ENCODE measurements around the gene RPS2.

RPS2 gene

GRCh38 chr16:2005646-2006045 is 41.0 kb upstream of the RPS2 start:
- H3K79me2 ChIP-seq (ENCODE audit: control insufficient read depth, insufficient read depth, low read length, unreplicated experiment): peaks cover 72% of the 10 kb centered on the region
- peaks cover 27% of the 10 kb centered on the region for H3K4me1 ChIP-seq (ENCODE audit: control insufficient read depth, insufficient read depth, low read length, unreplicated experiment)
- no peak overlapping the region for H3K4me3 ChIP-seq (ENCODE audit: low read depth, low read length)
- H3K27ac ChIP-seq (ENCODE audit: low read depth, low read length): no peak overlapping the region
- H3K27me3 ChIP-seq (ENCODE audit: insufficient read depth, low read length): no peaks in the 10 kb centered on the region
- peaks cover 15% of the 10 kb centered on the region; the same call in 1 of the 2 replicates for H3K36me3 ChIP-seq (ENCODE audit: insufficient read depth, low read length)
- H2AFZ ChIP-seq (ENCODE audit: low read length, unreplicated experiment): no peak overlapping the region

DNA sequence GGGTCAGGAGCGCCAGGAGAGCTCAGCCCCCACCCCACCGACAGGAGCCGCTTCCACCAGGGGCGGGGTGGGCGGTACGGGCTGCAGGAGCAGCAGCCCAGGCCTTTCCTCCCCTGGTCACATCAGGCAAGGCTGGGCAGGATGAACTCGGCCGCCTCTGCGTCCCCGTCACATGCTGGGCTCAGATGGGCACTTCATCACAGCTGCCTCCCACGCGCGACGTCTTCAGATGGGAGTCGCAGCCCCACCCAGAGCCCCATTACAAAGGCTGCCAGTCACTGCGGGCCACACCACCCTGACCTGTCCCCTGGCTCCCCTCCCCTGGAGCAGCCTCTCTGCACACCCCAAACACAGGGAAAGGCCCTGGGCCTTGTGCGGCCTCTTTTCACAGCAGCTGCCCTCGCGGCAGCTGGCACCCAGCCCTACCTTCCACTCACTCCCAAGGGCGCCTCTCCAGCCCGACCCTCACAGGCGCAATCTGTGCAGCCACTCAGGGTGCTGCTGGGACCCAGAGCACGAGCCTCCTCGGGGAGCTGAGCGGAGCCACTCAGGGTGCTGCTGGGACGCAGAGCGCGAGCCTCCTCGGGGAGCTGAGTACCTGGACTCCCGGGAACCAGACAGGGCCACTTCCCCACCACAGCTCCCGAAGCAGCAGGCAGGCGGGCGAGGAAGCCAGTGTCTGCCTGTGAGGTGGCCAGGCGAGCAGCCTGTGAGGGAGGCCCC is 40.3 kb upstream of the RPS2 start:
- Histone ChIP-seq H3K27ac (ENCODE audit: low read depth, low read length) (no peak overlapping the region), H3K79me2 (ENCODE audit: control insufficient read depth, insufficient read depth, low read length, unreplicated experiment) (peaks cover 65% of the 10 kb centered on the region), H3K36me3 (ENCODE audit: insufficient read depth, low read length) (peaks cover 15% of the 10 kb centered on the region; the same call in 1 of the 2 replicates), H3K4me1 (ENCODE audit: control insufficient read depth, insufficient read depth, low read length, unreplicated experiment) (peaks cover 24% of the 10 kb centered on the region), H3K4me3 (ENCODE audit: low read depth, low read length) (no peak overlapping the region), H2AFZ (ENCODE audit: low read length, unreplicated experiment) (no peak overlapping the region), H3K27me3 (ENCODE audit: insufficient read depth, low read length) (no peaks in the 10 kb centered on the region)

DNA sequence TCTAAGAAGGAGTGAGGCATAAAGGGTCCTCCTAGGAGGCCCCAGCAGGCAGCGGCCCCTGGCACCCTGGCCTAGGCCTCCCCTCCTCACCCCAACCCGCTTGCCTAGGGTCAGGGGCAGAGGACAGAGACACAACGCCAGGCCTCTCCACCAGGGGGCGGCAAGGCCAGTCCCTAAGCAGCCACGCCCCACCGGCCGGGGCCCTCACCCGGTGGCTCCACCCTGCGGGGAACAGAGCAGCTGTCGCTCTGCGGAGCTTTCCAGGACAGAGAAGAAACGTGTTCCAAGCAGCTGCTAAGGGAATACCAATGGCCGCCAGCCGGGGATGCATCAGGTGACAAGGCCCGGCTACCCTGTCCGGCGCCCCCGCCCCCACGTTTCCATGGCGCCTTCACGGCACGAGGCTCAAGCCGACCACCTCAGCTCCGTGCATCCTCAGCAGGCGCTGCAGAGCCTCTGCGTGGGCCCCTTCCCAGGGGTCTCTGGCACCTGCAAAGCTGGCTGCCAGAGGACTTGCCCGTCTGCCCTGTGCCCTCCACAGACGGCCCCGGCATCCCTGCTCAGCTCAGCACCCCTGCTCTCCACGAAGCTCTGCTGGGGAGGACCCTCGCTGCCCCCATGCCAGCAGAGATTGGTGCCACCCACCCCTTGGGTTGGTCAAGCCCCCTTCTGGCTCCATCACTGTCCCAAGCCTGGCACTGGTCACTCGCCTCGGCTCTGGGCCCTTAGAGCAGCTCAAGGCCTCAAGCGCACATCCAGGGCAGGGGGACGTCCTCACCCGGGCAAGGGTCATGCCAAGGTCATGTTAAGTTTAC is 39.4 kb upstream of the RPS2 start:
- no peak overlapping the region for H3K4me3 ChIP-seq (ENCODE audit: low read depth, low read length)
- peaks cover 24% of the 10 kb centered on the region for H3K4me1 ChIP-seq (ENCODE audit: control insufficient read depth, insufficient read depth, low read length, unreplicated experiment)
- peaks cover 15% of the 10 kb centered on the region; the same call in 1 of the 2 replicates for H3K36me3 ChIP-seq (ENCODE audit: insufficient read depth, low read length)

DNA sequence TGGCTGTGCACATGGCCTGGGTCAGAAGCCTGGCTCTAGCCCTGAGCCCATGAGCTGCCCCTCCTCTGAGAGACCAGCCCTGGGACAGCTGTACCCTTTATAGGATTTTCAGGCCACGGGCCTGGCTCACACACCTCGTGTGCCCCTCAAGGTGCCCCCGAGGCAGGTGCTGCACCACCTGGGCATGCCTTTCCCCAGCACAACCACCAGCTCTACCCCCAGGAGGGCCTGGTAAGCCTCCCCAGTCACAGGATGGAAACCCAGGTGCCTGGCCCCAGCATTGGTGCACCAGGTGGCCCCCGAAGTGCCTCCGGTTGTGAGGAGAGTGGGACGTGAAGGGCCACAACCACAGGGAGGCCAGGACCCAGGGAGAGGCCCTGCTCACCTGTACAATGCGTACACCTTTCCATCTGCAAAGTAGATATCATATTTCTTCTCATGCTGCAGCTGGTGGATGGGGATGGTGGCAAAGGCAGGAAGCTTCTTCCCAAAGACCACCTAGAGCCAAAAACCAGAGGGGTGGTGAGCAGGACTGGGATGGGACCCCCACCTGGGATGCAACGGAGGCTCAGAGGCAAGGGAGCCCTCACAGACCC is 38.7 kb upstream of the RPS2 start:
- H2AFZ ChIP-seq (ENCODE audit: low read length, unreplicated experiment): no peak overlapping the region
- H3K36me3 ChIP-seq (ENCODE audit: insufficient read depth, low read length): peaks cover 15% of the 10 kb centered on the region; the same call in 1 of the 2 replicates
- peaks cover 23% of the 10 kb centered on the region for H3K4me1 ChIP-seq (ENCODE audit: control insufficient read depth, insufficient read depth, low read length, unreplicated experiment)
- H3K4me3 ChIP-seq (ENCODE audit: low read depth, low read length): no peak overlapping the region
- H3K27ac ChIP-seq (ENCODE audit: low read depth, low read length): no peak overlapping the region
- H3K27me3 ChIP-seq (ENCODE audit: insufficient read depth, low read length): no peaks in the 10 kb centered on the region
- H3K79me2 ChIP-seq (ENCODE audit: control insufficient read depth, insufficient read depth, low read length, unreplicated experiment): peaks cover 54% of the 10 kb centered on the region

More for the DNA sequence above, 39.4 kb upstream of the RPS2 start:
- Histone ChIP-seq H3K27me3 (ENCODE audit: insufficient read depth, low read length) (no peaks in the 10 kb centered on the region), H3K79me2 (ENCODE audit: control insufficient read depth, insufficient read depth, low read length, unreplicated experiment) (peaks cover 61% of the 10 kb centered on the region), H3K27ac (ENCODE audit: low read depth, low read length) (no peak overlapping the region), H2AFZ (ENCODE audit: low read length, unreplicated experiment) (no peak overlapping the region)

GRCh38 chr16:2002406-2003230 is 38.0 kb upstream of the RPS2 start:
- Histone ChIP-seq H3K27me3 (ENCODE audit: insufficient read depth, low read length) (no peaks in the 10 kb centered on the region), H3K4me1 (ENCODE audit: control insufficient read depth, insufficient read depth, low read length, unreplicated experiment) (peaks cover 24% of the 10 kb centered on the region), H3K27ac (ENCODE audit: low read depth, low read length) (no peak overlapping the region), H3K4me3 (ENCODE audit: low read depth, low read length) (no peak overlapping the region), H3K79me2 (ENCODE audit: control insufficient read depth, insufficient read depth, low read length, unreplicated experiment) (peaks cover 46% of the 10 kb centered on the region), H3K36me3 (ENCODE audit: insufficient read depth, low read length) (peaks cover 15% of the 10 kb centered on the region; the same call in 1 of the 2 replicates), H2AFZ (ENCODE audit: low read length, unreplicated experiment) (no peak overlapping the region)

GRCh38 chr16:2001456-2002355 is 37.1 kb upstream of the RPS2 start:
- H3K4me3 ChIP-seq (ENCODE audit: low read depth, low read length): no peak overlapping the region
- H3K4me1 ChIP-seq (ENCODE audit: control insufficient read depth, insufficient read depth, low read length, unreplicated experiment): peaks cover 19% of the 10 kb centered on the region
- H3K79me2 ChIP-seq (ENCODE audit: control insufficient read depth, insufficient read depth, low read length, unreplicated experiment): peaks cover 37% of the 10 kb centered on the region
- no peak overlapping the region for H3K27ac ChIP-seq (ENCODE audit: low read depth, low read length)
- H3K36me3 ChIP-seq (ENCODE audit: insufficient read depth, low read length): peaks cover 15% of the 10 kb centered on the region; the same call in 1 of the 2 replicates
- H2AFZ ChIP-seq (ENCODE audit: low read length, unreplicated experiment): no peak overlapping the region
- H3K27me3 ChIP-seq (ENCODE audit: insufficient read depth, low read length): no peaks in the 10 kb centered on the region

DNA sequence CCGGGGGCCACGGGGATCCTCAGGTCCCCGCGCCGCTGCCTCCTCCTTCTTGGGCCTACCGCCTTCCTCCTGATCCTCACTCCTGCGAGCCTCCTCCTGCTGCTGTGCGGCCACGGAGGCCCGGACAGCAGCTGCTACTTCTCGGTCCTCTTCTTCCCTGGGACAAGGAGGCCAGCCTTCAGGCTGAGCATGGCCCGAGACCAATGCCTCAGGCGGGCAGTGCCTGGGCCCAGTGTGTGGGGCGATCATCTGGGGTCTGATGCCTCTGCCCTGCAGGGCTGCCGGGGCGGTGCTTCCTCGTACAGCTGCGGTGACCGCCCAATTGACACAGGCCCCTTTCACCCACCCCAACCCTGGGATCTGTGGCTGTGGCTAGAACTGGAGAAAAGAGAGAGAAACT is 36.4 kb upstream of the RPS2 start:
- Histone ChIP-seq H3K27me3 (ENCODE audit: insufficient read depth, low read length) (no peaks in the 10 kb centered on the region), H3K4me1 (ENCODE audit: control insufficient read depth, insufficient read depth, low read length, unreplicated experiment) (peaks cover 19% of the 10 kb centered on the region), H2AFZ (ENCODE audit: low read length, unreplicated experiment) (no peak overlapping the region), H3K36me3 (ENCODE audit: insufficient read depth, low read length) (peaks cover 15% of the 10 kb centered on the region; the same call in 1 of the 2 replicates), H3K79me2 (ENCODE audit: control insufficient read depth, insufficient read depth, low read length, unreplicated experiment) (peaks cover 31% of the 10 kb centered on the region), H3K4me3 (ENCODE audit: low read depth, low read length) (no peak overlapping the region), H3K27ac (ENCODE audit: low read depth, low read length) (no peak overlapping the region)

DNA sequence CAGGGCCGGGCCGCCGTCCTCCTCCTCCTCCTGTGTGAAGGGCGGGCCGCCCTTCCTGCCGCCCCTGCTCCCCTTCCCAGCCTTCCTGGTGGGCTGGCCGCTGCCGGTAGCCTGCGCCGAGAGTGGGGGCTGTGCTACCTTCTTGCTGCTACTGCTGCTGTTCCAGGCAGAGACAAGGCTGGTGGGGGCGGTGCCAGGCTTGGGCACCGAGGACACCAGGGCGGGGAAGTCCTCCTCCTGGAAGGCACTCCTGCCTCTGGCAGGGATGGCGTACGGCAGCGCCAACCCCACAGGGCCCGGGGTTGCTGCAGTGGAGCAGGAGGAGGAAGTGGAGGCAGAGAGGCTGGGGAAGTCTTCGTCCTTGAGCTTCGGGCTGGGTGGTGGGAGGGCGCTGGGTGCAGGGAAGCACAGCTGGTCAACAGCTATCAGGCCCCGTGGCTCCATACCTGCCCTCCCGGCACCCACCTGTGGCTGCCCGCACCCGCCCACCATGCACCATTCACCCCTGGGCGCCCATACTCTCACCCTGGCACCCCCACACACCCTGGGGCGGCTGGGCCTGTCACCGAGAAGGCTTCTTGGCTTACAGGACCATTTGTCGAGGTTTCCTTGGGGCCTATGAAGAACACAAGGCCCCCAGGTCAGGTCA is 35.4 kb upstream of the RPS2 start:
- Histone ChIP-seq H3K4me1 (ENCODE audit: control insufficient read depth, insufficient read depth, low read length, unreplicated experiment) (peaks cover 19% of the 10 kb centered on the region), H3K79me2 (ENCODE audit: control insufficient read depth, insufficient read depth, low read length, unreplicated experiment) (peaks cover 20% of the 10 kb centered on the region), H3K36me3 (ENCODE audit: insufficient read depth, low read length) (peaks cover 15% of the 10 kb centered on the region; the same call in 1 of the 2 replicates), H3K4me3 (ENCODE audit: low read depth, low read length) (no peak overlapping the region), H3K27me3 (ENCODE audit: insufficient read depth, low read length) (no peaks in the 10 kb centered on the region), H3K27ac (ENCODE audit: low read depth, low read length) (no peak overlapping the region), H2AFZ (ENCODE audit: low read length, unreplicated experiment) (no peak overlapping the region)

All from ACC112 (cell line).